HPDE6-E6E7 (cell line): ENCODE results near the gene SEC16A.

Experiments
- DNase-seq: peaks from one replicate; pipeline ENCODE4 v3.0.0; 2011; ENCODE audit warnings: missing footprints; ENCODE audit errors: extremely low spot score

The SEC16A gene

GRCh38 chr9:136466155-136466541 lies 16.7 kb downstream of the SEC16A start:
- no peak for DNase-seq

- no peak for DNase-seq
Measured at GRCh38 chr9:136465500-136466154, 17.2 kb downstream of the SEC16A start.

- DNase-seq = no peak
Measured at GRCh38 chr9:136464241-136464640, 18.6 kb downstream of the SEC16A start.

GRCh38 chr9:136463578-136463977 lies 19.3 kb downstream of the SEC16A start:
- DNase-seq = no peak

- no peak for DNase-seq
Measured at GRCh38 chr9:136462664-136463063, 20.2 kb downstream of the SEC16A start.

- DNase-seq = no peak
Measured at GRCh38 chr9:136460772-136461325, 22.0 kb downstream of the SEC16A start.

- no peak for DNase-seq
Measured at GRCh38 chr9:136459425-136459824, 23.4 kb downstream of the SEC16A start.

- DNase-seq = no peak
Measured at GRCh38 chr9:136457326-136457725, 25.5 kb downstream of the SEC16A start.

GRCh38 chr9:136456258-136456657 lies 26.6 kb downstream of the SEC16A start:
- DNase-seq = no peak

- DNase-seq = no peak
Measured at GRCh38 chr9:136455043-136456002, 27.5 kb downstream of the SEC16A start.

GRCh38 chr9:136454026-136454796 lies 28.6 kb downstream of the SEC16A start:
- no peak for DNase-seq

- no peak for DNase-seq
Measured at GRCh38 chr9:136453326-136453725, 29.5 kb downstream of the SEC16A start.

GRCh38 chr9:136451221-136451877 lies 31.5 kb downstream of the SEC16A start:
- no peak for DNase-seq

- DNase-seq = no peak
Measured at GRCh38 chr9:136448655-136449054, 34.2 kb downstream of the SEC16A start.

- no peak for DNase-seq
Measured at GRCh38 chr9:136447173-136447778, 35.6 kb downstream of the SEC16A start.

- DNase-seq = no peak
Measured at GRCh38 chr9:136445799-136446198, 37.0 kb downstream of the SEC16A start.

- DNase-seq = no peak
Measured at GRCh38 chr9:136444102-136444501, 38.7 kb downstream of the SEC16A start.

- no peak for DNase-seq
Measured at GRCh38 chr9:136443687-136444086, 39.2 kb downstream of the SEC16A start.

GRCh38 chr9:136443087-136443486 lies 39.8 kb downstream of the SEC16A start:
- no peak for DNase-seq

- DNase-seq = no peak
Measured at GRCh38 chr9:136442265-136442664, 40.6 kb downstream of the SEC16A start.

- no peak for DNase-seq
Measured at GRCh38 chr9:136441681-136442245, 41.1 kb downstream of the SEC16A start.
